Karpas-422 (cell line): ENCODE data around the gene ATG10. TPM values are rescaled to one million over a fixed set of nuclear protein-coding genes. Genes with fewer than 3 reads are reported as not detected.
A peak's percentile ranks its signal among the peaks of the same experiment; 100 is the strongest.

Experiments used
- DNase-seq: peaks from one replicate; pipeline ENCODE4 v3.0.0-alpha.2; 2015
- H2AFZ ChIP-seq: fragments of 200-600 bp; sonication (generic); 2 replicates; pipeline ENCODE4 v1.6.1; 2014; ENCODE audit warnings: antibody characterized with exemption, low read length, mixed read lengths
- H3K27ac ChIP-seq: fragments of 200-600 bp; sonication (generic); 2 replicates; pipeline ENCODE4 v1.5.1; 2014; ENCODE audit warnings: mild to moderate bottlenecking, low read length, moderate library complexity
- H3K27me3 ChIP-seq: fragments of 200-600 bp; sonication (generic); 2 replicates; pipeline ENCODE4 v1.6.1; 2014; ENCODE audit warnings: low read length, mixed read lengths
- H3K36me3 ChIP-seq: fragments of 200-600 bp; sonication (generic); 2 replicates; pipeline ENCODE4 v1.6.1; 2014; ENCODE audit warnings: low read length, mixed read lengths; ENCODE audit not compliant: insufficient read depth
- H3K4me1 ChIP-seq: fragments of 200-600 bp; sonication (generic); 2 replicates; pipeline ENCODE4 v1.6.1; 2014; ENCODE audit warnings: mild to moderate bottlenecking, low read length, mixed read lengths
- H3K4me2 ChIP-seq: fragments of 200-600 bp; sonication (generic); 2 replicates; pipeline ENCODE4 v1.6.1; 2014; ENCODE audit warnings: low read length, low read depth, mild to moderate bottlenecking; ENCODE audit not compliant: poor library complexity, severe bottlenecking
- H3K4me3 ChIP-seq: fragments of 200-600 bp; sonication (generic); 2 replicates; pipeline ENCODE4 v1.5.1; 2014; ENCODE audit warnings: mild to moderate bottlenecking, antibody characterized with exemption, low read length, mixed read lengths
- H3K79me2 ChIP-seq: fragments of 200-600 bp; sonication (generic); 2 replicates; pipeline ENCODE4 v1.6.1; 2014; ENCODE audit warnings: mild to moderate bottlenecking, low read length, mixed read lengths
- H3K9ac ChIP-seq: fragments of 200-600 bp; sonication (generic); 2 replicates; pipeline ENCODE4 v1.6.0; 2014; ENCODE audit warnings: low read length
- H3K9me2 ChIP-seq: fragments of 200-600 bp; sonication (generic), shearing (Covaris generic); replicated peaks from 2 replicates; pipeline ENCODE4 v1.6.0; 2014; ENCODE audit warnings: mild to moderate bottlenecking, low read length, moderate library complexity; ENCODE audit not compliant: insufficient read depth
- H3K9me3 ChIP-seq: fragments of 300-700, 200-600 bp; sonication (generic); 2 replicates; pipeline ENCODE4 v1.6.1; 2014; ENCODE audit warnings: low read length, mixed read lengths
- H4K20me1 ChIP-seq: fragments of 200-600 bp; sonication (generic); 2 replicates; pipeline ENCODE4 v1.6.1; 2014; ENCODE audit warnings: mild to moderate bottlenecking, antibody characterized with exemption, low read length, low read depth; ENCODE audit not compliant: insufficient read depth
- total RNA-seq: library from RNA; depleted of rRNA; stranded (reverse); fragments of >200 nt; shearing (Covaris generic); gene quantifications from 2 replicates; pipeline ENCODE4 v1.2.3, GENCODE V29; 2014; ENCODE audit warnings: low replicate concordance

Gene ATG10
- total RNA-seq, 1 experiment from 2014 or later: 16.8 TPM

- H3K27me3 ChIP-seq: no peaks in the 10 kb centered on the region
- no peaks in the 10 kb centered on the region; the same call in 1 of the 2 replicates for H3K36me3 ChIP-seq
- H3K9me2 ChIP-seq: no peaks in the 10 kb centered on the region
- H3K9ac ChIP-seq: no peak overlapping the region
- H3K4me1 ChIP-seq: peaks cover 7% of the 10 kb centered on the region
- no peaks in the 10 kb centered on the region; the same call in 1 of the 2 replicates for H3K79me2 ChIP-seq
- H2AFZ ChIP-seq: no peak overlapping the region
- peak; percentile 38 for DNase-seq
- H3K4me2 ChIP-seq: no peak overlapping the region
- no peaks in the 10 kb centered on the region for H4K20me1 ChIP-seq
- no peak overlapping the region for H3K27ac ChIP-seq
- no peaks in the 10 kb centered on the region for H3K9me3 ChIP-seq
- no peak overlapping the region for H3K4me3 ChIP-seq
These were observed 171.2 kb downstream of the ATG10 start for GRCh38 chr5:82142928-82143577.

DNA sequence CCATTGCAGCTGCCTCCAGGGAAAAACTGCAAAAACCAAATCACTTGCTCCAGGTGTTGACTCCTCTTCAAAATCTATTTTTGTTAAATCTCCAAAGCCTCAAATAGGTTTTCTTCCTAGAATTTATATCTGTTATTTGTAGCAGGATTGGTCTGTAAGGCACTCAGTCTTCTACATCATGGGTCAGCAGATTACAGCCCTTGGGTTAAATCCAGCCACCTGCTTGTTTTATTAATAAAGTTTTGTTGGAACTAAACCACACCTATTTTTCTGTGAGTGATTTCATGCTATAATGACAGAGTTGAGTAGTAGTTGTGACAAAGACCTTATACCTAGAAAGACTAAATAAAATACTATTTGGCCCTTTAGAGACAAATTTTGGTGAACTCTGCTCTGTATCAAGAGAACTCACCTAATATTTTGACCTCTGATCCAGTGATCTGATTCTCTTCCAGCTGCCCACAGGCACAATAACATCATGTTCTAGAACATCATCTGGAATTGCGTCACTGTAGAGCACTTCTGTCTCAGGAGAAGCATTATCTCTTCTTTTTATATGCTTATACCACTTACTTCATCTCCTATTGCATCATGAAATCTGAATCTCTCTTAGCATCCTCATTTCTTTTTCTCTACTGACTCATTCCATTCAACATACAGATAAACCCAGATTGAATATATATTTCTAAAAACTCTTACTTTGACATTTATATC lies 176.2 kb downstream of the ATG10 start:
- H3K9me3 ChIP-seq: no peaks in the 10 kb centered on the region
- no peaks in the 10 kb centered on the region for H3K36me3 ChIP-seq
- H3K4me1 ChIP-seq: peaks cover 41% of the 10 kb centered on the region
- H3K79me2 ChIP-seq: peaks cover 11% of the 10 kb centered on the region; the same call in 1 of the 2 replicates
- H3K9me2 ChIP-seq: no peaks in the 10 kb centered on the region
- no peak overlapping the region for H2AFZ ChIP-seq
- no peaks in the 10 kb centered on the region for H3K27me3 ChIP-seq
- no peaks in the 10 kb centered on the region for H4K20me1 ChIP-seq
- no peak overlapping the region for H3K4me3 ChIP-seq
- H3K9ac ChIP-seq: no peak overlapping the region
- peak overlapping the region; percentile 38 for H3K27ac ChIP-seq
- peak; percentile 42 for DNase-seq
- no peak overlapping the region for H3K4me2 ChIP-seq

DNA sequence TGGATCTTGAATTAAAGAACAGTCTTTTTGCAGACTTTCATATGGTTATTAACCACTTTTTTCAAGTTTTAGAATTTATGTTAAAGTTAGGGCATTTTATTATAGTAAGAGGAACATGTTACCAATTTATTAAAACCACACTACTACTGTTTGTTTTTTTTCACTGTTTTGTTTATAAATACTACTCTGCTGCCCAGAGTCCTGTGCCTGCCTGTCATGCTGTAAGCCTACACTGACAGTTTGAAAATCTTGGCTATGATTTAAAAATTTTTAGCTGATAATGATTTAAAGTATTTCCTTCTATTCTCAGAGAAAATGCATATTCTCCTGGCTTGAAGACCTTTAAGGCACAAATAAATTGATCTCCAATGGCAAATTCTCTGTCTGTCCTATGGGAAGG lies 177.6 kb downstream of the ATG10 start:
- Histone ChIP-seq H2AFZ (no peak overlapping the region), H3K4me3 (no peak overlapping the region), H4K20me1 (no peaks in the 10 kb centered on the region), H3K79me2 (peaks cover 15% of the 10 kb centered on the region; the same call in 1 of the 2 replicates), H3K27ac (no peak overlapping the region), H3K36me3 (no peaks in the 10 kb centered on the region), H3K9me3 (no peaks in the 10 kb centered on the region), H3K4me1 (peaks cover 41% of the 10 kb centered on the region), H3K9ac (no peak overlapping the region), H3K27me3 (no peaks in the 10 kb centered on the region), H3K9me2 (no peaks in the 10 kb centered on the region), H3K4me2 (no peak overlapping the region)
- DNase-seq: peak; percentile 11

DNA sequence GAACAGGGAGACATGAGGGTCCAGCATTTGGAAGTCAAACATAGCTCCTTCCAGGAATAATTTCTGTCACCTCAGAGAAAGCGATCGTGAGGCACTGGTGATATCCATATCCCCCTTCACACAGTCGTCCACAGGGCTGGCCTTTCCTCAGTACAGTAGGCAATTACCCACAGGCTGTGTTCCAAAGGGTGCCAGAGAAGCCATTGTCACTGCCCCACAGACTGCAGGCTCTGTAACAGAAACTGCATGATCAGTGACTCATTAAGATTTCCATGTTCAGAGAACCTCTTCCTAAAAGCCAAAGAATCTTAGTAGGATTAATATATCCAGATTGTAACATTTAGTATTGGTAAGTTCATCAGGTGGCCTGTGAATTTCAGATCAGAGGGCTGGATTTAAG lies 178.7 kb downstream of the ATG10 start:
- Histone ChIP-seq H3K9ac (no peak overlapping the region), H3K4me3 (no peak overlapping the region), H3K9me2 (no peaks in the 10 kb centered on the region), H4K20me1 (no peaks in the 10 kb centered on the region), H3K4me1 (peaks cover 41% of the 10 kb centered on the region), H3K79me2 (peaks cover 20% of the 10 kb centered on the region; the same call in 1 of the 2 replicates), H3K9me3 (no peaks in the 10 kb centered on the region), H3K36me3 (no peaks in the 10 kb centered on the region), H3K27ac (no peak overlapping the region), H3K27me3 (no peaks in the 10 kb centered on the region), H2AFZ (no peak overlapping the region), H3K4me2 (no peak overlapping the region)
- peak; percentile 29 for DNase-seq

GRCh38 chr5:82151204-82151603 lies 179.4 kb downstream of the ATG10 start:
- H3K9ac ChIP-seq: no peak overlapping the region

GRCh38 chr5:82151662-82152061 lies 179.8 kb downstream of the ATG10 start:
- H3K9me3 ChIP-seq: no peaks in the 10 kb centered on the region
- H3K27ac ChIP-seq: no peak overlapping the region
- no peak overlapping the region for H2AFZ ChIP-seq
- peaks cover 41% of the 10 kb centered on the region for H3K4me1 ChIP-seq
- peak overlapping the region; percentile 26 for H3K4me2 ChIP-seq
- no peaks in the 10 kb centered on the region for H3K9me2 ChIP-seq
- H3K4me3 ChIP-seq: no peak overlapping the region
- no peaks in the 10 kb centered on the region for H4K20me1 ChIP-seq
- H3K79me2 ChIP-seq: peaks cover 20% of the 10 kb centered on the region; the same call in 1 of the 2 replicates
- no peak overlapping the region for H3K9ac ChIP-seq
- H3K27me3 ChIP-seq: no peaks in the 10 kb centered on the region
- DNase-seq: peak; percentile 43
- H3K36me3 ChIP-seq: no peaks in the 10 kb centered on the region

More at GRCh38 chr5:82151204-82151603, 179.4 kb downstream of the ATG10 start:
- Histone ChIP-seq H4K20me1 (no peaks in the 10 kb centered on the region), H3K27me3 (no peaks in the 10 kb centered on the region), H3K4me1 (peaks cover 41% of the 10 kb centered on the region), H2AFZ (no peak overlapping the region), H3K79me2 (peaks cover 20% of the 10 kb centered on the region; the same call in 1 of the 2 replicates), H3K4me3 (no peak overlapping the region), H3K4me2 (peak overlapping the region; percentile 26), H3K27ac (no peak overlapping the region), H3K9me2 (no peaks in the 10 kb centered on the region), H3K36me3 (no peaks in the 10 kb centered on the region), H3K9me3 (no peaks in the 10 kb centered on the region)
- peak; percentile 39 for DNase-seq

- H3K27ac ChIP-seq: no peak overlapping the region
- no peak overlapping the region for H2AFZ ChIP-seq
- H3K9me2 ChIP-seq: no peaks in the 10 kb centered on the region
- no peaks in the 10 kb centered on the region for H3K36me3 ChIP-seq
- H3K4me2 ChIP-seq: no peak overlapping the region
- no peak overlapping the region for H3K9ac ChIP-seq
- H3K79me2 ChIP-seq: peaks cover 20% of the 10 kb centered on the region; the same call in 1 of the 2 replicates
- DNase-seq: peak; percentile 40
- H3K4me3 ChIP-seq: no peak overlapping the region
- H3K27me3 ChIP-seq: no peaks in the 10 kb centered on the region
- peaks cover 35% of the 10 kb centered on the region for H3K4me1 ChIP-seq
- no peaks in the 10 kb centered on the region for H3K9me3 ChIP-seq
- H4K20me1 ChIP-seq: no peaks in the 10 kb centered on the region
These were observed 181.2 kb downstream of the ATG10 start for GRCh38 chr5:82152978-82153481.

DNA sequence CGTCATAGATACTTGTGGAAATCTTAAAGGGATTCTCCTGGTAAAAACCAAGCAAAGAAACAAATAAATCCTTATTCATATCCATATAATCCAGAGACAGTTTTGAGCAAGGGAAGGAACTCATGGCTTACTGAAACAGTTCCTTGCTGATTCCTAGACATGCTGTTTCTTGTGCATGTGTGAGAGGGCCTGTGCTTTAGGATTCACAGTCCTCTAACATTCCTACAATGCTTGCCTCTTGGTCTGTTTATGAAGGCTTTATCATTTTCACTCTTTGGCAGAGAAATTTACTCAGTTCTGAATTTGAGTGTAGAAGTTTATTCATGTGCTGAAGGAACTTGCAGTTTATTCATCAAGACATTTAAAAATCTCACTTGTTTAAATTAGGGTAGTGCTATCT lies 183.0 kb downstream of the ATG10 start:
- Histone ChIP-seq H3K9me2 (no peaks in the 10 kb centered on the region), H3K4me3 (no peak overlapping the region), H3K9me3 (no peaks in the 10 kb centered on the region), H3K9ac (no peak overlapping the region), H2AFZ (no peak overlapping the region), H4K20me1 (no peaks in the 10 kb centered on the region), H3K79me2 (peaks cover 17% of the 10 kb centered on the region), H3K4me1 (peaks cover 21% of the 10 kb centered on the region), H3K4me2 (no peak overlapping the region), H3K36me3 (no peaks in the 10 kb centered on the region), H3K27ac (no peak overlapping the region), H3K27me3 (no peaks in the 10 kb centered on the region)
- no peak for DNase-seq
